Calu3 (cell line): ENCODE results near the gene GAA. TPM values are rescaled to one million over a fixed set of nuclear protein-coding genes. Genes with fewer than 3 reads are reported as not detected.

ENCODE experiments used
- BruUV-seq: library from RNA; stranded (reverse); fragments of 400-500 nt; replicated peaks from 2 replicates; lab custom pipeline; 2021; lab: Mats Ljungman, UMichigan
- CTCF ChIA-PET: fragments of 300-600 bp; sonication (Branson Sonifier 250); formaldehyde crosslinking; loops from one replicate; lab custom pipeline; 2022; ENCODE audit warnings: antibody characterized with exemption; lab: Charles Lee
- DNase-seq: peaks from one replicate; pipeline ENCODE4 v3.0.0; 2022
- H3K27ac Mint-ChIP-seq: one replicate; pipeline ENCODE4 v1.8.0; 2022; ENCODE audit warnings: mixed read lengths; ENCODE audit not compliant: unreplicated experiment
- H3K27me3 Mint-ChIP-seq: one replicate; pipeline ENCODE4 v1.8.0; 2022; ENCODE audit warnings: mixed read lengths; ENCODE audit not compliant: unreplicated experiment
- H3K36me3 Mint-ChIP-seq: one replicate; pipeline ENCODE4 v1.8.0; 2022; ENCODE audit warnings: mild to moderate bottlenecking, moderate library complexity, mixed read lengths; ENCODE audit not compliant: insufficient read depth, unreplicated experiment
- H3K4me1 Mint-ChIP-seq: one replicate; pipeline ENCODE4 v1.8.0; 2022; ENCODE audit warnings: mild to moderate bottlenecking, low read depth, mixed read lengths; ENCODE audit not compliant: unreplicated experiment
- H3K4me3 Mint-ChIP-seq: one replicate; pipeline ENCODE4 v1.8.0; 2022; ENCODE audit warnings: mild to moderate bottlenecking, low read depth, moderate library complexity, mixed read lengths; ENCODE audit not compliant: unreplicated experiment
- H3K9me3 Mint-ChIP-seq: one replicate; pipeline ENCODE4 v1.8.0; 2022; ENCODE audit warnings: low read depth, mixed read lengths; ENCODE audit not compliant: unreplicated experiment
- intact Hi-C: fragments of 100-400 bp; cut with micrococcal nuclease; formaldehyde crosslinking; loops from one replicate; pipeline ENCODE4 v1.10.0; 2022; ENCODE audit not compliant: unreplicated experiment
- total RNA-seq: library from RNA; stranded (reverse); gene quantifications from 2 replicates; pipeline ENCODE4 v1.2.3, GENCODE V29; 2022
- TF ChIP-seq, protein P1 (sequence below): fragments of 200-600 bp; IDR thresholded peaks from one replicate; pipeline ENCODE4 v1.8.0; 2022; ENCODE audit warnings: antibody characterized with exemption; ENCODE audit not compliant: unreplicated experiment

GAA gene
- total RNA-seq, 1 experiment from 2014 or later = 73.1 TPM

DNA sequence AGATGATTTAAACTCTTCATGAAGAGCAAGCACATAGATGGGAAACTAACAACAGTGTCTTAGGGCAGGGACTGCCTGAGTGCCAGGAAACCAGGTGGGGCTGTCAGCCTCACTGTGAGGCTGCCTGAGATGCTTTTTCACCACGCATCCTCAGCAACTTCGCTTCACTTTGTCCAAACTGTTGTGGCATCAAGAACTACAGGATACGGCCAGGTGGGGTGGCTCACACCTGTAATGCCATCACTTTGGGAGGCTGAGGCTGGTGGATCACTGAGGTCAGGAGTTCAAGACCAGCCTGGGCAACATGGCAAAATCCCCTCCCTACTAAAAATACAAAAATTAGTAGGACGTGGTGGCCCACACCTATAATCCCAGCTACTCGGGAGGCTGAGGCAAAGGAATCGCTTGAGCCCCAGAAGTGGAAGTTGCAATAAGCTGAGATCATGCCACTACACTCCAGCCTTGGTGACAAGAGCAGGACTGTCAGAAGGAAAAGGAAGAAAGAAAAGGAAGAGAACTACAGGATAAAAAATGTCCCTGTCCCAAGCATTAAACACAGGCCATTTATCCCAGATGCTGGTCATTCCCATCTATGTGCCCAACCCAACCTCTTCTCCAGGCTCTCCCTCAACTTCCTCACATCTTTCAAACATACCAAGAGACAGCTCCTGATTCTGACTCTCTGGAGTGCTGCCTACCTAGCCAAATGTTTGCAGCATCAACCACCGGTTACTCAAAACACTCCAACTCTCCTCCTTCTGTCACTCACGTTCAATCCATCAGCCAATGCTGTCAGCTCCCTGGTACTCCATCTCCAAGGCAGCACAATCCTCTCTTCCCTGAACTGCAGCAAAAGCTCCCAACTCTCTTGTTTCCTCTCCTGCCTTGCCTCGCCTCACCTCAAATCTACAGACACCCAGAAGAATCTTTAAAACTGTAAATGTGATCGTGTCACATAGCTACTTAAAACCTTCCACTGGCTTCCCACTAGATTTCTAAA is 44.0 kb downstream of the GAA start:
- Mint-ChIP-seq H3K36me3 (peaks cover 57% of the 10 kb centered on the region), H3K4me3 (peak overlapping the region; percentile 75), H3K27me3 (no peaks in the 10 kb centered on the region), H3K27ac (peak overlapping the region; percentile 43), H3K4me1 (peaks cover 12% of the 10 kb centered on the region), H3K9me3 (no peaks in the 10 kb centered on the region)
- TSS peak; percentile 25 for BruUV-seq
- intact Hi-C loops = loop anchor here (5.0 kb wide), 1 partner anchor 107 kb away; no protein-coding TSS in a partner anchor
- no peak for DNase-seq
- TF ChIP-seq, protein P1, sequence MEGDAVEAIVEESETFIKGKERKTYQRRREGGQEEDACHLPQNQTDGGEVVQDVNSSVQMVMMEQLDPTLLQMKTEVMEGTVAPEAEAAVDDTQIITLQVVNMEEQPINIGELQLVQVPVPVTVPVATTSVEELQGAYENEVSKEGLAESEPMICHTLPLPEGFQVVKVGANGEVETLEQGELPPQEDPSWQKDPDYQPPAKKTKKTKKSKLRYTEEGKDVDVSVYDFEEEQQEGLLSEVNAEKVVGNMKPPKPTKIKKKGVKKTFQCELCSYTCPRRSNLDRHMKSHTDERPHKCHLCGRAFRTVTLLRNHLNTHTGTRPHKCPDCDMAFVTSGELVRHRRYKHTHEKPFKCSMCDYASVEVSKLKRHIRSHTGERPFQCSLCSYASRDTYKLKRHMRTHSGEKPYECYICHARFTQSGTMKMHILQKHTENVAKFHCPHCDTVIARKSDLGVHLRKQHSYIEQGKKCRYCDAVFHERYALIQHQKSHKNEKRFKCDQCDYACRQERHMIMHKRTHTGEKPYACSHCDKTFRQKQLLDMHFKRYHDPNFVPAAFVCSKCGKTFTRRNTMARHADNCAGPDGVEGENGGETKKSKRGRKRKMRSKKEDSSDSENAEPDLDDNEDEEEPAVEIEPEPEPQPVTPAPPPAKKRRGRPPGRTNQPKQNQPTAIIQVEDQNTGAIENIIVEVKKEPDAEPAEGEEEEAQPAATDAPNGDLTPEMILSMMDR = no peak
- CTCF ChIA-PET = interaction anchor here (0.6 to 1.2 kb wide), 5 partner anchors 11 to 149 kb away, joined by 3 to 5 read pairs (median 3); no protein-coding TSS in a partner anchor

DNA sequence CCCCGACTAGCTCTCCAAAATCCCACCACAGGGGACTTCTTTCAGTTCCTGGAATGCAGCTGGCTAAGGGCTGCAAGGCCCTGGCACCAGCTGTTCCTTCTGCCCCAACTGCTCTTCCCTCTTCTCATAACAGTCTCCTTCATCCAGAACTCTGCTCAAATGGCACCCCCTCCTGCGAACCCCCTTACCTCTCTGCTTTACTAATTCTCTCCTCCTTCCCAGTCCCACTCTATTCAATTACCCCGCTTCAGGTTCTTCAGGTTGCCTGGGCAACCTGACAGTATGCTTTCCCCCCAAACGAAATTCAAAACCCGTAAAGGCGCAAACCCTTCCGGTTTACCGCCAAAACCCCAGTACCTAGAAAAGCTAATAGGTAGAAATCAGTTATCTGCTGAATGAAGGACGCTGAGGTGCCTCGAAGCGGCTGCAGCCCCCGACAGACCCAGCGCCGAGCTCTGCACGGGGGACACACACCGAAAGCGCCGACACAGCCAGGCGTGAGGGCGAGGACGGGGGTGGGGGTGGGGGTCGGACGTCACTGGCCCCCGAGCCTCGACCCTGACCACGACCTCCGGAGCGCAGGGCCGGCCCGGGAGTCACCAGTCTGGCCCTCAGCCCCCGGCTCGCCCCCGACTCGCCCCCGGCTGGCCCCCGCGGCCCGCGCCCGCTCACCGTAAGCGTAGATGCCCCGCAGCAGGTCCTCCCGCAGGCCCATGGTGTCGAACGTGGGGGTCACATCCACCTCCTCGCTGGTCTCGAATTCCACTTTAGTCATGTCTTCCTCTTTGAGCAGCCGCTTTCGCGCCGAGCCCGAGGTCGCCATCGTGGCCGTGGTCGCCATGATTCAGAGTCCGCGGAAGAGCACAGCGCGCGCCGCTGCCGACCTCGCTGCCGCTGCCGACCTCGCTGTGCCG is 45.0 kb downstream of the GAA start:
- Mint-ChIP-seq H3K9me3 (no peaks in the 10 kb centered on the region), H3K4me1 (peaks cover 12% of the 10 kb centered on the region), H3K36me3 (peaks cover 51% of the 10 kb centered on the region), H3K27ac (peak overlapping the region; percentile 96), H3K27me3 (no peaks in the 10 kb centered on the region), H3K4me3 (peak overlapping the region; percentile 75)
- CTCF ChIA-PET = interaction anchor here (0.6 to 1.0 kb wide), 4 partner anchors 10 to 148 kb away, joined by 3 to 5 read pairs (median 4); no protein-coding TSS in a partner anchor
- DNase-seq = no peak
- TF ChIP-seq, protein P1 = no peak
- intact Hi-C loops = loop anchor here (5.0 kb wide), 1 partner anchor 106 kb away; no protein-coding TSS in a partner anchor
- no TSS peak for BruUV-seq

DNA sequence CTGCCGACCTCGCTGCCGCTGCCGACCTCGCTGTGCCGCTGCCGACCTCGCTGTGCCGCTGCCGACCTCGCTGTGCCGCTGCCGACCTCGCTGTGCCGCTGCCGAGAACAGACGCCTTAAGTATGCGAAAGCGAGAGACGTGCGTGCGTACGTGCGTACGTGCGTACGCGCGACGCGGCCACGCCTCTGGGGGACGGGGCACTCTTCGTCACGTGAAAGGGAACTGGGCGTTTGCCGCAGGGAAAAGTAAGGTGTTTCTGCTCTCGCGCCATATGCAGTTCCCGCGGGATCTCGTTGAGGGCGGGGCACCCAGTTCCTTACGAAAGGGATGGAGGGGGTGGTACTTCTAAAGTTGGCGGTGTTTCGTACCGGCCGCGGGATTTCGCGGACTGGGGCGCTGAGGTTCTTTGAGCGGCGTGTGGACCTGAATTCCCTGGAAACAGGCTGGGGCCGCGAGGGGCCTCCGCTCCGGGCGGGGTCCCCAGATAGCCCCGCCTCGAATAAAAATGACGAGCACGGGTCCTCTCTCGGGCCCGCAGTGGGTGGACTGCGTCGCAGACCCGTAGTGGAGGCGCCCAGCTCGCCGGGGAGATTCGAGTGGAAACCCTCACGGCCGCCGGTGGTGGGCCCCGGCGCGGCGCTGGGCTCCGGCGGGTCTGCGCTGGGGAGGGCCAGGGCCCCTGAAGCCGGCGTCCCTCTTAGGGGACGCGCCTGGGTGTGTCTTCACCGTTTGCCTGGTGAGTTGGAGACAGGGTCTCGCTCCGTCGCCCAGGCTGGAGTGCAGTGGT is 45.8 kb downstream of the GAA start, which contains the start of gene EIF4A3:
TSS of gene EIF4A3 (minus strand) at position 94 of the 788 bp plus-strand sequence. CDS start 167 bp downstream, outside the sequence.
- TF ChIP-seq, protein P1 = no peak
- peaks cover 43% of the 10 kb centered on the region for H3K36me3 Mint-ChIP-seq
- H3K4me1 Mint-ChIP-seq = peaks cover 12% of the 10 kb centered on the region
- CTCF ChIA-PET = interaction anchor here (0.9 to 1.0 kb wide), 2 partner anchors 23 to 139 kb away, joined by 3 to 4 read pairs; no protein-coding TSS in a partner anchor
- intact Hi-C loops = loop anchor here (5.0 kb wide), 1 partner anchor 105 kb away; no protein-coding TSS in a partner anchor
- H3K4me3 Mint-ChIP-seq = peak within 1 kb of the TSS; percentile 75
- no TSS peak for BruUV-seq
- H3K27me3 Mint-ChIP-seq = no peaks in the 10 kb centered on the region
- peak within 1 kb of the TSS; percentile 96 for H3K27ac Mint-ChIP-seq
- H3K9me3 Mint-ChIP-seq = no peaks in the 10 kb centered on the region
- peak; percentile 97 for DNase-seq
